ENCODE results near the gene PCYT2.

PCYT2 gene

DNA sequence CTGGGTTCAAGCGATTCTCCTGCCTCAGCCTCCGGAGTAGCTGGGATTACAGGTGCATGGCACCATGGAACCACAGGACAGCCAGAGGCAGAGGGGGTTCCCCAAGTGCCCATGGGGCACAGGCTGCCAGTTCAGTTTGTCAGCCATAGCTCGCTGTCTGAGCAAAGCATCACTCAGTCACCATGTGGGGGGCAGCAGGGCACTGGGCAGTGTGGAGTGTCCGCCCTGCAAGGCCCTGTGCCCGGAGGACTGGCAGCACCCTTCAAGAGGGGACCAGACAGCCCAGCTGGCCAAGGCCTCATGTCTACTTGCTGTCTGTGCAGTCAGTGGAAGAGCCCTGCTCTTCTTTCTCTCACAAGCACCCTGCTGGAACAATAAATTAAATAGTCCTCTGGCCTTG is 26.2 kb downstream of the PCYT2 start:
- DNase-seq (ENCODE audit: low read depth) = no peak
- H3K4me3 ChIP-seq (ENCODE audit: low read length) = no peak overlapping the region
- TF ChIP-seq CTCF (conservative IDR thresholded peaks at IDR 0.05; ENCODE audit: low read length) = no peak

- TF ChIP-seq CTCF (conservative IDR thresholded peaks at IDR 0.05; ENCODE audit: low read length) = no peak
- no peak overlapping the region for H3K4me3 ChIP-seq (ENCODE audit: low read length)
- DNase-seq (ENCODE audit: low read depth) = peak; percentile 9
Observed at GRCh38 chr17:81884520-81884919, 26.7 kb downstream of the PCYT2 start.

GRCh38 chr17:81879121-81879520 is 32.1 kb downstream of the PCYT2 start:
- no peak for DNase-seq (ENCODE audit: low read depth)

GRCh38 chr17:81878294-81878693 is 32.9 kb downstream of the PCYT2 start:
- H3K4me3 ChIP-seq (ENCODE audit: low read length) = no peak overlapping the region
- no peak for TF ChIP-seq CTCF (conservative IDR thresholded peaks at IDR 0.05; ENCODE audit: low read length)
- no peak for DNase-seq (ENCODE audit: low read depth)

More at GRCh38 chr17:81879121-81879520, 32.1 kb downstream of the PCYT2 start:
- no peak overlapping the region for H3K4me3 ChIP-seq (ENCODE audit: low read length)
- TF ChIP-seq CTCF (conservative IDR thresholded peaks at IDR 0.05; ENCODE audit: low read length) = no peak

GRCh38 chr17:81877569-81877968 is 33.6 kb downstream of the PCYT2 start:
- H3K4me3 ChIP-seq (ENCODE audit: low read length) = no peak overlapping the region
- no peak for DNase-seq (ENCODE audit: low read depth)

DNA sequence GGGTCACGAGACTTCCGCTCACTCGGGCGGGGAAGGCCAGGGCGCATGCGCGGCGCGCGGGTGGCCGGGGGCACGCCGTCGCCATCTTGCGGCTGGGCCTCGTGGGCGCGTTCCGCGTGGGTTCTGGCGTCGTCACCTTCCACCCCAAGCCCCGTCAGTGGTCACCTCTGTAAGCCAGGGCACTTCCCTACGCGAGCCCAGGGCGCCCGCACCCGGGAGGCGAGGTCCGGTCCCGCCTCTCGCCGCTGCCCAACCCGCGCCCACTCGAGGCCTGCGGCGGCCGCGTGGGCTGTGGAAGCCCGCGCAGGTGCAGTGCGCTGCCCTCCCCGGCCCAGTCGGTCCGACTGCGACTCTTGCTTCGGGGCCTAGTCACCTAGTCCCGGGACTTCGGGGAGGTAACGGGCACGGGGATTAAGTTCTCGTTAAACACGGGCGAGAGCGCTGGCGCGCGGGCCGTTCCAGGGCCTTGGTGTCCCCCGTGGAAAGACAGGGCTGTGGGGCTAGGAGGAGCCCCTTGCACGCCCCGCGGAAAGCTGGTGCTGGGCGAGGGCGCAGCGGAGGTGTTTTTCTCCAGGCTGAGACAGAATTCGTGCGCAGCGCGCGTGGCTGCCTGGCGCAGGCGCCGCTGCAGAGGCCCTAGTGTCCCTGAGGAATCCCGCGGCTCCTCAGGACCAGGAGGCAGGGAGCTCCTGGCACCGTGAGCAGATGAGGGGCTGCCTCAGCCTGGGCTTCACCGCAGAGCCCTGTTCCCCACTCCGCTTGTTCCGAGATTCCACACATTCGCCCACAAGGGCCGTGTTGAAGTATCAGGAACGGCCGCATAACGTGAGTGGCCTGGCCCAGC is 39.6 kb downstream of the PCYT2 start:
- TF ChIP-seq CTCF (conservative IDR thresholded peaks at IDR 0.05; ENCODE audit: low read length) = peak; percentile 17
- DNase-seq (ENCODE audit: low read depth) = peak; percentile 89
- peak overlapping the region; percentile 81 for H3K4me3 ChIP-seq (ENCODE audit: low read length)

More at GRCh38 chr17:81877569-81877968, 33.6 kb downstream of the PCYT2 start:
- no peak for TF ChIP-seq CTCF (conservative IDR thresholded peaks at IDR 0.05; ENCODE audit: low read length)

DNA sequence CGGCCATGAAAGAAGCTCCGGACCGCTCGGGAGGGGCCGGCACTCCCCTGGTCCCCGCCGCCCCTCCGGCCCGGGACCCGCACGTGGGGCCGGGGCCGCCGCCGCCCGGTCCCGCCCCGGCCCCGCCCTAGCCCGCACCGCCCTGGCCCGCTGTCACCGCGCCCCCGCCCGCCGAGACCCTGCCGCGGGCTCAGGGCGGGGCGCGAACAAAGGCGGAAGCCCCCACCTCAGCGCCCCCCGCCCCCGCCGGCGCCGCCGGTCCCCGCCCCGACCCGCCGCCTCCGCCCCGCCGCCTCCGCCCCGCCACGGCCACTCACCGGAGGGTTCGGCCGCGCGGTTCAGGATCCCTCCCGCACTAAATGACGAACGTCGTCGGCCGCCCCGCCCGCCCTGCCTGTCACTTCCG is 40.2 kb downstream of the PCYT2 start, which contains the start of gene ARHGDIA:
ARHGDIA (minus strand) TSS at position 357 of the 406 bp plus-strand sequence. CDS start 1,407 bp downstream, outside the sequence.
- DNase-seq (ENCODE audit: low read depth) = no peak
- H3K4me3 ChIP-seq (ENCODE audit: low read length) = peak within 1 kb of the TSS; percentile 81
- no peak for TF ChIP-seq CTCF (conservative IDR thresholded peaks at IDR 0.05; ENCODE audit: low read length)
